Kidney (tissue), 14 donors: ENCODE results near the gene SDHAF3. TPM values are rescaled to one million over a fixed set of nuclear protein-coding genes. Genes with fewer than 3 reads are reported as not detected.

ENCODE experiments used
- DNase-seq, 5 donors: peaks; one replicate each; pipeline ENCODE4 v3.0.0-alpha.2; 2013 to 2020
- FAIRE-seq: peaks from 2 replicates; lab custom pipeline; 2012; peaks lifted over from hg19 to GRCh38; lab: Jason Lieb, UNC
- H3K27ac ChIP-seq, 2 donors: one replicate each; pipeline ENCODE4 v1.7.0; 2013; ENCODE audit warnings: low read depth in 2 of 2, low read length in 2 of 2, inconsistent platforms in 1 of 2
- H3K27me3 ChIP-seq: one replicate; pipeline ENCODE4 v1.7.1; 2013; ENCODE audit warnings: low read length, inconsistent platforms; ENCODE audit not compliant: control insufficient read depth, insufficient read depth
- H3K36me3 ChIP-seq, 3 donors: one replicate each; pipeline versions ENCODE4 v1.7.0 to v1.7.1; 2013; ENCODE audit warnings: low read length in 3 of 3, control low read depth in 1 of 3, inconsistent platforms in 1 of 3; ENCODE audit not compliant: insufficient read depth in 3 of 3, control insufficient read depth in 2 of 3
- H3K4me1 ChIP-seq, 3 donors: one replicate each; pipeline versions ENCODE4 v1.7.0 to v1.7.1; 2013; ENCODE audit warnings: low read length in 3 of 3, inconsistent platforms in 1 of 3, low read depth in 1 of 3; ENCODE audit not compliant: control insufficient read depth in 2 of 3, insufficient read depth in 2 of 3
- H3K4me3 ChIP-seq, 3 donors: one replicate each; pipeline versions ENCODE4 v1.7.0 to v1.8.1; 2013; ENCODE audit warnings: low read length in 3 of 3, control low read depth in 1 of 3, inconsistent platforms in 1 of 3
- H3K9ac ChIP-seq, 3 donors: one replicate each; pipeline versions ENCODE4 v1.7.0 to v1.7.1; 2013; ENCODE audit warnings: low read length in 3 of 3, control low read depth in 1 of 3, inconsistent platforms in 1 of 3
- H3K9me3 ChIP-seq, 3 donors: one replicate each; pipeline versions ENCODE4 v1.7.0 to v1.7.1; 2013; ENCODE audit warnings: low read length in 3 of 3, control low read depth in 1 of 3, inconsistent platforms in 1 of 3; ENCODE audit not compliant: control insufficient read depth in 2 of 3, insufficient read depth in 1 of 3
- intact Hi-C: fragments of 100-400 bp; cut with DNase I; formaldehyde crosslinking; loops from one replicate; pipeline ENCODE4 v1.11.1; 2022
- polyA plus RNA-seq: library from polyadenylated mRNA; stranded (reverse); fragments of 350-450 nt; fragmentation: Illumina TruSeq; extraction: RNeasy Lipid Tissue Mini Kit (QIAGEN cat#74804); gene quantifications from one replicate; pipeline ENCODE4 v1.2.3, GENCODE V29; 2014; ENCODE audit warnings: low read depth, low replicate concordance; ENCODE audit not compliant: insufficient read depth
- total RNA-seq: library from RNA; stranded (reverse); fragmentation: NEBNext Ultra II Directional; extraction: Animal tissue kit (Norgen Biotek cat#: 25700); gene quantifications from one replicate; pipeline ENCODE4 v1.2.1, GENCODE V29; 2021
- TF ChIP-seq, protein P1 (sequence below): IDR thresholded peaks from 3 replicates; pipeline ENCODE4 v1.5.1; 2012; ENCODE audit warnings: mild to moderate bottlenecking, moderate library complexity, borderline replicate concordance; ENCODE audit not compliant: insufficient read depth; ENCODE audit errors: extremely low read depth
- donor health status: control.
- donor health status: control.
- donor health status: control.
- donor health status: control.
- donor health status: control.
- donor health status: DM: yes; HTN: yes; CAD: no.
- donor health status: Normal renal cell carcinoma (clear cell type).

The SDHAF3 gene
- total and polyA plus RNA-seq, 2 donors from 2014 or later: 17.2 to 22.2 TPM

DNA sequence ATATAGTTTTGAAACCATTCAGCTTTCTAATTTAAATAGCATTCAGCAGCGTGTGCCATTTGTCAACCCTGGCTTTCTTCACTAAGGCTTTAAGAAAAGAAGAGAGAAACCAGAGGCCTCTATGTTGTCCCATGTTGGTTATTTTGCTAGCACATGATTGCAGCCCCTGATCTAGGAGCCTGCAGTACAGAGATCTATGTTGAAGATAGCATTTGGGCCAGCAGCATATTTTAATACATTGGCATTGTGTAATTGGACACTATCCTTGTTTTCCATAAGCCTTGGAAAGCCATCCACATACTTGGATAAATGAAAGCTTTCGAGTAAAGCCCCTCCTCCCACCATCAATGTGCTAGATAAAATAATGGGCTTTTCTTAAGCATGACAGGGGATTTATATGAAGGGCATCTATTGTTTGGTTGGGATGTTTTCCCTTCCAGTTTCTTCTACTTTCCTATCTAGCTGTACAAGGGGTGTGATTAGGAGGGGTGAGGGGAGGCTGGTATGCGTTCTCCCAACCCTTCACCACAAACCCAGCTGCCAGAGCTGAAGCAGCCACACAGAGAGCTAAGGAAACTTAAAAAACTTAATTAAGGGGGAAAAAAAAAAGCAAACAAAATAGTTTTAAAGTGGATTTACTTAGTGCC lies 23.1 kb upstream of the SDHAF3 start:
- Histone ChIP-seq H3K4me3 (no peak overlapping the region), H3K9me3 (no peaks in the 10 kb centered on the region), H3K36me3 (no peaks in the 10 kb centered on the region), H3K27me3 (no peaks in the 10 kb centered on the region), H3K27ac (no peak overlapping the region), H3K9ac (no peak overlapping the region), H3K4me1 (no peaks in the 10 kb centered on the region)
- TF ChIP-seq, protein P1, sequence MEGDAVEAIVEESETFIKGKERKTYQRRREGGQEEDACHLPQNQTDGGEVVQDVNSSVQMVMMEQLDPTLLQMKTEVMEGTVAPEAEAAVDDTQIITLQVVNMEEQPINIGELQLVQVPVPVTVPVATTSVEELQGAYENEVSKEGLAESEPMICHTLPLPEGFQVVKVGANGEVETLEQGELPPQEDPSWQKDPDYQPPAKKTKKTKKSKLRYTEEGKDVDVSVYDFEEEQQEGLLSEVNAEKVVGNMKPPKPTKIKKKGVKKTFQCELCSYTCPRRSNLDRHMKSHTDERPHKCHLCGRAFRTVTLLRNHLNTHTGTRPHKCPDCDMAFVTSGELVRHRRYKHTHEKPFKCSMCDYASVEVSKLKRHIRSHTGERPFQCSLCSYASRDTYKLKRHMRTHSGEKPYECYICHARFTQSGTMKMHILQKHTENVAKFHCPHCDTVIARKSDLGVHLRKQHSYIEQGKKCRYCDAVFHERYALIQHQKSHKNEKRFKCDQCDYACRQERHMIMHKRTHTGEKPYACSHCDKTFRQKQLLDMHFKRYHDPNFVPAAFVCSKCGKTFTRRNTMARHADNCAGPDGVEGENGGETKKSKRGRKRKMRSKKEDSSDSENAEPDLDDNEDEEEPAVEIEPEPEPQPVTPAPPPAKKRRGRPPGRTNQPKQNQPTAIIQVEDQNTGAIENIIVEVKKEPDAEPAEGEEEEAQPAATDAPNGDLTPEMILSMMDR: no peak
- FAIRE-seq: no peak
- intact Hi-C loops: no loop called here
- no peak for DNase-seq

GRCh38 chr7:97096037-97096436 lies 21.5 kb upstream of the SDHAF3 start:
- TF ChIP-seq, protein P1: no peak
- DNase-seq: no peak
- intact Hi-C loops: no loop called here
- no peak overlapping the region for H3K4me3 ChIP-seq
- no peaks in the 10 kb centered on the region for H3K36me3 ChIP-seq
- H3K9me3 ChIP-seq: no peaks in the 10 kb centered on the region
- no peaks in the 10 kb centered on the region for H3K27me3 ChIP-seq
- no peak overlapping the region for H3K27ac ChIP-seq
- no peak overlapping the region for H3K9ac ChIP-seq
- no peaks in the 10 kb centered on the region for H3K4me1 ChIP-seq
- no peak for FAIRE-seq

GRCh38 chr7:97096661-97097060 lies 20.8 kb upstream of the SDHAF3 start:
- Histone ChIP-seq H3K9ac (no peak overlapping the region), H3K4me3 (no peak overlapping the region), H3K36me3 (no peaks in the 10 kb centered on the region), H3K27me3 (no peaks in the 10 kb centered on the region), H3K4me1 (no peaks in the 10 kb centered on the region), H3K27ac (no peak overlapping the region), H3K9me3 (no peaks in the 10 kb centered on the region)
- TF ChIP-seq, protein P1: no peak
- intact Hi-C loops: no loop called here
- FAIRE-seq (no peak), DNase-seq (no peak)

GRCh38 chr7:97104719-97105238 lies 12.7 kb upstream of the SDHAF3 start:
- no peaks in the 10 kb centered on the region for H3K9me3 ChIP-seq
- H3K27me3 ChIP-seq: no peaks in the 10 kb centered on the region

More at GRCh38 chr7:97104719-97105238, 12.7 kb upstream of the SDHAF3 start:
- H3K36me3 ChIP-seq: no peaks in the 10 kb centered on the region
- intact Hi-C loops: no loop called here
- H3K9ac ChIP-seq: no peak overlapping the region
- H3K4me3 ChIP-seq: no peak overlapping the region
- peak; percentile 84 to 91 (median 89) for DNase-seq
- TF ChIP-seq, protein P1: peak; percentile 88
- FAIRE-seq: no peak
- no peak overlapping the region for H3K27ac ChIP-seq
- no peaks in the 10 kb centered on the region for H3K4me1 ChIP-seq
